ENCODE data around the gene UBE2Z. TPM values are rescaled to one million over a fixed set of nuclear protein-coding genes. Genes with fewer than 3 reads are reported as not detected.

UBE2Z gene
- total and polyA plus RNA-seq, 2 of the 13 experiments (the other 11 are each of a cell fraction or from before 2014, with no cell fraction given) = 63.2 to 122 TPM

- TF ChIP-seq ZHX2 (IDR thresholded peaks at IDR 0.05; ENCODE audit: low read depth) (no peak), ZHX2 (CRISPR knock-in tag; IDR thresholded peaks at IDR 0.05; ENCODE audit: borderline replicate concordance) (no peak), GLI4 (CRISPR knock-in tag; IDR thresholded peaks at IDR 0.05; ENCODE audit: borderline replicate concordance) (peak; percentile 97), EP300 (IDR thresholded peaks at IDR 0.05; ENCODE audit: low read depth in 2 of 2, low read length in 2 of 2) (no peak), EP300 (CRISPR knock-in tag; IDR thresholded peaks at IDR 0.05; ENCODE audit: borderline replicate concordance) (no peak), MEF2D (CRISPR knock-in tag; IDR thresholded peaks at IDR 0.05) (peak; percentile 15; the same call in 1 of the 2 replicates), CEBPB (IDR thresholded peaks at IDR 0.05; ENCODE audit: borderline replicate concordance, low read depth, low read length) (peak; percentile 19; the same call in 1 of the 2 replicates), MXD3 (CRISPR knock-in tag; IDR thresholded peaks at IDR 0.05) (0 out of 2 replicates have a peak, but pooled peaks have one; percentile 11), ZNF800 (CRISPR knock-in tag; IDR thresholded peaks at IDR 0.05) (no peak), ARID3A (IDR thresholded peaks at IDR 0.05; ENCODE audit: low read depth, low read length) (no peak), CENPX (CRISPR knock-in tag; IDR thresholded peaks at IDR 0.05) (no peak), ZNF558 (CRISPR knock-in tag; IDR thresholded peaks at IDR 0.05; ENCODE audit: borderline replicate concordance) (no peak), YEATS2 (CRISPR knock-in tag; IDR thresholded peaks at IDR 0.05; ENCODE audit: borderline replicate concordance) (no peak), ZNF674 (CRISPR knock-in tag; IDR thresholded peaks at IDR 0.05; ENCODE audit: low read depth) (no peak), HMG20A (CRISPR knock-in tag; IDR thresholded peaks at IDR 0.05; ENCODE audit: borderline replicate concordance) (no peak), TP53 (CRISPR knock-in tag; conservative IDR thresholded peaks at IDR 0.05) (no peak), ZNF205 (CRISPR knock-in tag; IDR thresholded peaks at IDR 0.05) (no peak), SETDB1 (CRISPR knock-in tag; IDR thresholded peaks at IDR 0.05; ENCODE audit: borderline replicate concordance) (no peak), ZNF350 (CRISPR knock-in tag; IDR thresholded peaks at IDR 0.05; ENCODE audit: borderline replicate concordance, low read depth) (no peak), MAFK (conservative IDR thresholded peaks at IDR 0.05 in 1 of 2, IDR thresholded peaks at IDR 0.05 in 1 of 2; ENCODE audit: low read length in 2 of 2) (no peak)
Observed at GRCh38 chr17:48892940-48893645, 15.1 kb upstream of the UBE2Z start (continued).

Measured in HepG2 (cell line).